IMR-90 (cell line): ENCODE data around the gene RNF141. TPM values are rescaled to one million over a fixed set of nuclear protein-coding genes. Genes with fewer than 3 reads are reported as not detected.

Experiments
- ATAC-seq: fragments of 200-7000 bp; cut with Tn5 transposase; 2 replicates; pipeline ENCODE4 v1.9.1; 2020; ENCODE audit warnings: low read depth, mild to moderate bottlenecking, moderate library complexity
- BruUV-seq: library from RNA; stranded (reverse); fragments of 400-500 nt; replicated peaks from 2 replicates; lab custom pipeline; 2021; lab: Mats Ljungman, UMichigan
- CTCF ChIA-PET: fragments of 300-600 bp; formaldehyde crosslinking; extraction: SDS; loops from one replicate; lab custom pipeline; 2021; ENCODE audit warnings: antibody characterized with exemption; lab: Yijun Ruan, JAX
- POLR2A ChIA-PET: fragments of 300-600 bp; sonication (Branson Sonifier 250); formaldehyde crosslinking; loops from one replicate; lab custom pipeline; 2022; ENCODE audit warnings: antibody characterized with exemption; ENCODE audit not compliant: unreplicated experiment; lab: Charles Lee
- DNase-seq: peaks from one replicate; pipeline ENCODE4 v3.0.0; 2013
- H2AFZ ChIP-seq: replicated peaks from 2 replicates; pipeline ENCODE3; 2013; ENCODE audit warnings: low read length, mild to moderate bottlenecking; ENCODE audit not compliant: poor library complexity
- H2AK5ac ChIP-seq: 2 replicates; pipeline ENCODE4 v1.6.1; 2013; ENCODE audit warnings: low read depth, low read length, inconsistent platforms
- H2AK9ac ChIP-seq: replicated peaks from 2 replicates; pipeline ENCODE3; 2013; ENCODE audit warnings: mild to moderate bottlenecking, low read depth, low read length, moderate library complexity; ENCODE audit not compliant: poor library complexity
- H2BK120ac ChIP-seq: 2 replicates; pipeline ENCODE4 v1.6.1; 2013; ENCODE audit warnings: low read depth, low read length, inconsistent platforms
- H2BK15ac ChIP-seq: 3 replicates; pipeline ENCODE4 v1.6.1; 2013; ENCODE audit warnings: low read depth, low read length, inconsistent platforms
- H2BK20ac ChIP-seq: 2 replicates; pipeline ENCODE4 v1.6.1; 2013; ENCODE audit warnings: low read depth, mild to moderate bottlenecking, inconsistent platforms, low read length, moderate library complexity
- H2BK5ac ChIP-seq: 2 replicates; pipeline ENCODE4 v1.6.1; 2013; ENCODE audit warnings: mild to moderate bottlenecking, low read depth, low read length, inconsistent platforms; ENCODE audit not compliant: poor library complexity, severe bottlenecking
- H3K14ac ChIP-seq: replicated peaks from 2 replicates; pipeline ENCODE4 v1.6.1; 2013; ENCODE audit warnings: low read depth, low read length, inconsistent platforms
- H3K18ac ChIP-seq: 2 replicates; pipeline ENCODE4 v1.6.1; 2013; ENCODE audit warnings: low read depth, low read length, control low read depth
- H3K23ac ChIP-seq: 2 replicates; pipeline ENCODE4 v1.6.1; 2013; ENCODE audit warnings: low read depth, low read length, inconsistent platforms
- H3K27ac ChIP-seq: 2 replicates; pipeline ENCODE4 v1.5.1; 2013; ENCODE audit warnings: mild to moderate bottlenecking, control low read depth, low read length; ENCODE audit not compliant: insufficient read depth
- H3K27me3 ChIP-seq: 2 replicates; pipeline ENCODE4 v1.6.1; 2013; ENCODE audit warnings: low read length; ENCODE audit not compliant: control insufficient read depth, insufficient read depth
- H3K36me3 ChIP-seq: 2 replicates; pipeline ENCODE4 v1.6.1; 2013; ENCODE audit warnings: low read length, mixed read lengths; ENCODE audit not compliant: control insufficient read depth, insufficient read depth
- H3K4ac ChIP-seq: 2 replicates; pipeline ENCODE4 v1.6.1; 2013; ENCODE audit warnings: low read depth, low read length, inconsistent platforms
- H3K4me1 ChIP-seq: 2 replicates; pipeline ENCODE4 v1.6.1; 2013; ENCODE audit warnings: low read length, mixed read lengths; ENCODE audit not compliant: control insufficient read depth, insufficient read depth
- H3K4me2 ChIP-seq: 2 replicates; pipeline ENCODE4 v1.6.1; 2013; ENCODE audit warnings: low read depth, mild to moderate bottlenecking, control low read depth, low read length, moderate library complexity
- H3K4me3 ChIP-seq: 2 replicates; pipeline ENCODE4 v1.5.1; 2013; ENCODE audit warnings: low read depth, mild to moderate bottlenecking, control low read depth, low read length, moderate library complexity; ENCODE audit not compliant: insufficient read depth
- H3K56ac ChIP-seq: 2 replicates; pipeline ENCODE4 v1.6.1; 2013; ENCODE audit warnings: low read length, inconsistent platforms; ENCODE audit not compliant: insufficient read depth; ENCODE audit errors: extremely low read depth
- H3K79me1 ChIP-seq, 2 experiments: 2 replicates each; pipeline ENCODE4 v1.6.1; 2013; ENCODE audit warnings: low read length in 2 of 2, inconsistent platforms in 1 of 2, low read depth in 1 of 2
- H3K9ac ChIP-seq: 2 replicates; pipeline ENCODE4 v1.6.1; 2013; ENCODE audit warnings: low read depth, low read length, control low read depth
- H3K9me1 ChIP-seq: 2 replicates; pipeline ENCODE4 v1.6.1; 2013; ENCODE audit warnings: low read length, inconsistent platforms; ENCODE audit not compliant: insufficient read depth
- H3K9me3 ChIP-seq: 2 replicates; pipeline ENCODE4 v1.6.1; 2013; ENCODE audit warnings: low read length; ENCODE audit not compliant: control insufficient read depth, insufficient read depth
- H4K20me1 ChIP-seq: 2 replicates; pipeline ENCODE4 v1.6.1; 2013; ENCODE audit warnings: low read length, inconsistent platforms; ENCODE audit not compliant: insufficient read depth
- H4K5ac ChIP-seq: 2 replicates; pipeline ENCODE4 v1.6.1; 2013; ENCODE audit warnings: mild to moderate bottlenecking, low read depth, low read length, control low read depth
- H4K8ac ChIP-seq, 2 experiments: 2 replicates each; pipeline ENCODE4 v1.6.1; 2013; ENCODE audit warnings: low read depth in 2 of 2, low read length in 2 of 2, control low read depth in 1 of 2, inconsistent platforms in 1 of 2
- H4K91ac ChIP-seq: 2 replicates; pipeline ENCODE4 v1.6.1; 2013; ENCODE audit warnings: low read depth, low read length, inconsistent platforms; ENCODE audit not compliant: insufficient read depth
- MAFK ChIP-seq: IDR thresholded peaks from 2 replicates; pipeline ENCODE4 v1.6.1; 2012; ENCODE audit warnings: low read depth, low read length, improper control_type of control experiment
- RAD21 ChIP-seq: IDR thresholded peaks from 2 replicates; pipeline ENCODE4 v1.6.1; 2012; ENCODE audit warnings: low read length, improper control_type of control experiment
- RCOR1 ChIP-seq: IDR thresholded peaks from 2 replicates; pipeline ENCODE4 v1.6.1; 2012; ENCODE audit warnings: mild to moderate bottlenecking, low read length, improper control_type of control experiment; ENCODE audit not compliant: insufficient replicate concordance
- RFX5 ChIP-seq: IDR thresholded peaks from 2 replicates; pipeline ENCODE4 v1.8.0; 2012; ENCODE audit warnings: low read depth, mild to moderate bottlenecking, low read length, moderate library complexity
- SMC3 ChIP-seq: fragments of 150-350 bp; IDR thresholded peaks from 2 replicates; pipeline ENCODE4 v1.6.1; 2016; ENCODE audit warnings: low read depth, mild to moderate bottlenecking, antibody characterized with exemption, low read length, moderate library complexity
- WGBS, 2 experiments: methylation state at CpG; one replicate each; pipeline versions ENCODE4 v1.1.5 to v1.1.7; 2013; ENCODE audit warnings: missing lambda C conversion rate in 2 of 2; ENCODE audit not compliant: insufficient read length in 1 of 2; ENCODE audit errors: extremely low coverage in 2 of 2; 5-methylcytosine and 5-hydroxymethylcytosine counted together
- dilution Hi-C: fragments of 300-500 bp; cut with HindIII; formaldehyde crosslinking; loops from one replicate; pipeline ENCODE4 v1.14.3; 2018; ENCODE audit warnings: low sequenced_read_pairs; ENCODE audit not compliant: unreplicated experiment
- in situ Hi-C: fragments of 300-500 bp; cut with MboI; formaldehyde crosslinking; loops from 3 replicates; pipeline ENCODE4 v1.14.3; 2019; ENCODE audit warnings: low sequenced_read_pairs, inconsistent platforms, mixed read lengths
- intact Hi-C: fragments of 100-400 bp; cut with micrococcal nuclease; formaldehyde crosslinking; loops from 2 replicates; pipeline ENCODE4 v1.10.0; 2022
- polyA plus RNA-seq, 3 experiments: library from polyadenylated mRNA; depleted of rRNA; stranded (reverse); fragments of >200 nt; gene quantifications; 2 replicates each; pipeline ENCODE4 v1.2.3, GENCODE V29; 2012; ENCODE audit warnings: low replicate concordance in 1 of 3
- total RNA-seq: library from RNA; depleted of rRNA; stranded (reverse); fragments of >200 nt; gene quantifications from 2 replicates; pipeline ENCODE4 v1.2.3, GENCODE V29; 2012

RNF141 gene
- total and polyA plus RNA-seq, 2 of the 4 experiments (the other 2 are of a cell fraction), result 13.8 to 18.6 TPM

DNA sequence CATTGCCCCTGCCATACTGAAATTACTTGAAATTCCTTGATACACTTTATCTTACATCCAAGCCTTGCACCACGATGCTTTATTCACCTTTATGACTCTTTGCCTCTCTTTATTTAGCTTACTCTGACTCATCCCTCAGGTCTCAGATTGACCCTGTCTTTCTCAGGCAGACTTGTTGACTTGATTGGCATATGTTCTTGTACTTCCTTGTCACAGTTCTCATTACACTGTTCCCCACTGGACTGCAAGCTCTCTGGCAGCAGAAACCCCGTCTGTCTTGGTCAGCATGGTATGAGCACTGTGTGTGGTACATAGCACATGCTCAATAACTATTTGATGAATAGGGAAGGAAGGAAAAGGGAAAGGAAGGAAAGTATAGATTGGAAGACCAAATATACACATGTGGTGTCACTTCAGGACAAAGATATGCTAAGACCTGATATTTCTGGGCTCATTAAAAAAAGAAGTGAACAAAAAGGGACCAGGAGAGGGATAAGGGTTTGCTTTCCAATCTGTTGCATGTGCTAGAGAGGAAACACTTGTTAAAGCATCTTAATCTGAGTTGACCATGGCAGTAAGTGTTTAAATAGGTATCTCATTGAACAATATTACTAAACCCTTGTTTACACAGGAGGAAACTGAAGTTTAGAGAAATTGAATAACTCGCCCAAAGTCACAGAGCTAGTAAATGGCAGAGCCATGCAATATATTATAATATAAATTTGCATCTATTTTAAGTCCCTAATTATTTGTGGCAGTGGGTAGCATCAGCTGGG, 20.2 kb upstream of the RNF141 start (continued):
- TF ChIP-seq SMC3, result no peak
- TF ChIP-seq RFX5, result no peak

DNA sequence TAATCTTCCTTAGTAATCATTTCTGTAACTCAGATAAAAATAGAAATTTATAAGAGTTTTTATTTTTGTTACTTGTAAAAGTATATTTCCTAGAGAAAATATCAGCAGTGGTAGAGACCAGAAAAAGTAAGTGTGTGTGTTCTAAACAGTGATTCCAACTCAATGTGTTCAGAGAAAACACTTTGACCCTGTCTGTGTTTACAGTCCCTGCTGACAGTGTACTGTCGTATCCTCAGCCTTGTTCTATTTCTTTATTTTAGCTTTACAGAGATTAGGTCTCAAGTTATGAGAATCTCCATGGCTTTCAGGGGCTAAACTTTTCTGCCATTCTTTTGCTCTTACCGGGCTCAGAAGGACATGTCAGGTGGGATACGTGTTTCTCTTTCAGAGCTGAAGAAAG, 17.3 kb upstream of the RNF141 start:
- no peak overlapping the region for H2AK9ac ChIP-seq
- H3K4me1 ChIP-seq, result no peaks in the 10 kb centered on the region
- no peak overlapping the region for H3K27ac ChIP-seq
- in situ Hi-C loops, result no loop called here
- H3K27me3 ChIP-seq, result no peaks in the 10 kb centered on the region
- no peak overlapping the region for H4K8ac ChIP-seq
- no peak overlapping the region for H2BK20ac ChIP-seq
- WGBS, 2 experiments, result 90% methylated on average over 2 of the region's 3 CpGs; no CpG with 5 or more reads in 1 of the 2 experiments
- H3K4me3 ChIP-seq, result no peak overlapping the region
- no peak overlapping the region for H3K9ac ChIP-seq
- H4K91ac ChIP-seq, result no peak overlapping the region
- peaks cover 5% of the 10 kb centered on the region for H3K9me1 ChIP-seq
- no TSS peak for BruUV-seq
- no peaks in the 10 kb centered on the region for H3K79me1 ChIP-seq
- H2BK5ac ChIP-seq, result no peak overlapping the region
- no peak overlapping the region for H2AFZ ChIP-seq
- POLR2A ChIA-PET, result no interaction called here
- dilution Hi-C loops, result no loop called here
- H3K4ac ChIP-seq, result no peak overlapping the region
- intact Hi-C loops, result no loop called here
- H2BK15ac ChIP-seq, result no peak overlapping the region
- no peak overlapping the region for H3K23ac ChIP-seq
- DNase-seq (no peak), ATAC-seq (no peak)
- H4K5ac ChIP-seq, result no peak overlapping the region; the same call in 1 of the 2 replicates
- H3K4me2 ChIP-seq, result no peak overlapping the region
- no peak overlapping the region for H3K18ac ChIP-seq
- no peaks in the 10 kb centered on the region for H3K9me3 ChIP-seq
- no peak overlapping the region for H2BK120ac ChIP-seq
- CTCF ChIA-PET, result no interaction called here
- TF ChIP-seq MAFK, result no peak
- no peak for TF ChIP-seq RFX5
- TF ChIP-seq RAD21, result no peak
- TF ChIP-seq RCOR1, result no peak
- no peak overlapping the region for H3K56ac ChIP-seq
- no peak overlapping the region for H2AK5ac ChIP-seq
- H3K36me3 ChIP-seq, result no peaks in the 10 kb centered on the region
- H4K20me1 ChIP-seq, result no peaks in the 10 kb centered on the region
- no peak overlapping the region for H3K14ac ChIP-seq
